GM19328 (cell line): Measurements from ENCODE around the gene TRABD2A.
"Not testable (repeated sequence)": the region's sequence is repeated elsewhere in the genome, so short reads cannot be mapped to it uniquely, and the experiment has no call there.

Experiments
- ATAC-seq: cut with Tn5 transposase; IDR thresholded peaks from one replicate; pipeline ENCODE4 v1.9.1; 2021; ENCODE audit warnings: mild to moderate bottlenecking, moderate library complexity; ENCODE audit not compliant: unreplicated experiment

TRABD2A gene

DNA sequence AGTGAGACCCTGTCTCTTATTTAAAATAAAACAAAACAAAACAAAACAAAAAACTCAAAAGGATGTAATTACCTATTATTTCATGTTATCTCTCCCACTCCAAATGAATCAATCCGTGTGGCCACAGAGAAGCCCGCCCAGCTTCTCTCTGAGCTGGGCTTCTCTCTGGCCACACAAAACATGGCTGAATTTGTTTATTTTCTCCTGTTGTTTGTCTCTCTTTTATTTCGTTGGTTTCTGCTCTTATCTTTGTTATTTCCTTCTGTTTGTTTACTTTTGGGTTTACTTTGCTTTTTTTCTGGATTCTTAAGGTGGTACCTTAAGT, 1.5 kb upstream of the TRABD2A start:
- ATAC-seq, result no peak

- ATAC-seq, result peak; percentile 51
These were observed 913 bp upstream of the TRABD2A start for GRCh38 chr2:84881581-84882413.

GRCh38 chr2:84880395-84880644, 564 bp downstream of the TRABD2A start:
- ATAC-seq, result no peak

DNA sequence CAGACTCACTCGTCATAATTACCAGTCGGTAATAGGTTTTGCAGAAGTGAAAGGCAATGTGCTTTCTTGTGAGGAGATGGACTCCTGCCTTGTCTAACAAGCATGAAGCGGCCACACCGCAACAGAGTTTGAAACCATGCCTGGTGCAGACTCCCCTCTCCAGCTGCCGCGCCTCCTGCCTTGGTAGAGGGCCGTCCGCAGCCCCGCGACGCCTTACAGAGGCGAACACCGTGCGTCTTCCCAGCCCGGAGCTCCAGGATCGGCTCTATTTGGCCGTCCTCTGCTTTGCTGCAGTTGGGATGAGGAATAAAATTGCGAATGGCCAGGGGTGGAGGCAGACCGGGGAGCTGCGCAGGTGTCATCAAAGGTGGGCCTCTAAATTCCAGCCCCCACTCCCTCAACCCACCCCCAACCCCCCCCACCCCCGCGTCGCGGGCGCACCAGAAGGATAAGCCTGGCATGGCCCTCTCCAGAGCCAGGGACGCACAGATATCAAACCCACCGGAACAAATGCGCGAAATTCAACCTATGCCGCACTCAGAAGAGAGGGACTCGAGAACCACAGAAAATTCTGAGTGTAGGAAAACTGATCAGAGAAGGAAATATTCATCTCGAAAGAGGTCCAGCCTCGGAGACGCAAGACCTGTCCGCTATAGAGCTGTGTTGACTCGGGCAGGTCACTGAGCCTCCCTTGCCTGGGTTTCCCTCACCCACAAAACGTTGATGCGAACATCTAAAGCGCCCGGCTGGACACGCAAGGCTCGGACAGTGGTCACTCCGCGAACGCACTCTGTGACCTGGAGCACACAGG, 1.1 kb downstream of the TRABD2A start:
- peak; percentile 62 for ATAC-seq

GRCh38 chr2:84878896-84879583, 1.8 kb downstream of the TRABD2A start:
- no peak for ATAC-seq

DNA sequence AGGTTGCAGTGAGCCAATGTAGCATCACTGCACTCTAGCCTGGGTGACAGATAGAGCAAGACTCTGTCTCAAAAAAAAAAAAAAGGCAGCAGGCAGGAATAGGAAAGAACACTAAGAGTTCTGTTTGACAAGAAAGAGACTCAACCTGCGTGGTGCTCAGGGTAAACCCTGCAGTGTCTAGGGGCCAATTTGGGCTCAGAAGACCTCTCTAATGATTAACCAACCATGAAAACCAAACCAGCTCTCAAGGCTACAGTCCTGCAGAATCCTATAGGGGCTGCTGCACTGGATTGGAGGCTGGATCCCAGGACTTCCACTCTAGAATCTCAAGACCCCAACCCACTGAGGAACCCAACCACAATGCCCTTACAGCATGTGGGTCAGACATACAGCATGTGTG, 2.4 kb downstream of the TRABD2A start:
- no peak for ATAC-seq

DNA sequence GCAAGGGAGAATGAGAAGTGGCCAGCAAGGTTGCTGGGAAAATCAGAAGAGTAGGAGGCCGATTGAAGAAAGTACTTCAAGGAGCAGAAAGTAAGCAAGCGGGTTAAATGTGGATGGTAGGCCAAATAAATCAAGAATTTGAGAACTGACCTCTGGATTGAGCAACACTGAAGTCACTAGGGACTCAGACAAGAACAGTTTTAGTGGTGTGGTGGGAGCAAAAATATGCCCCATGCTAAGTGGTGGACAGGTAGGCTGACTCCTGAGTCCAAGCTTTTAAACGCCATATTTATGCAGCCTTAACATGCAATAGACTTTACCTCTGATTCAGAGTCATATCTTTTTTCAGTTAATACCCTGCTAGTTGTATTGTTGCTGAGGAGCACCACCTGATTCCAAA, 4.5 kb downstream of the TRABD2A start:
- no peak for ATAC-seq

DNA sequence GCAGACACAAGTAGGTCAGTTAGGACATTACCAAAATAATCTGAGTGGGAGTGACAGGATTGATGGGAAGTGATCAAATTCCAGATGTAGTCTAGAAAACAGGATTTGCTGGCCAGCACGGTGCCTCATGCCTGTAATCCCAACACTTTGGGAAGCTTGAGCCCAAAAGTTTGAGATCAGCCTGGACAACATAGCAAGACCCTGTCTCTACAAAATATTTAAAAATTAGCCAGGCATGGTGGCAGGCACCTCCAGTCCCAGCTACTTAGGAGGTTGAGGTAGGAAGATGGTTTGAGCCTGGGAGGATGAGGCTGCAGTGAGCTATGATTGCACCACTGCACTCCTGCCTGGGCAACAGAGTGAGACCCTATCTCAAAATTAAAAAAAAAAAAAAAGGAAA, 5.3 kb downstream of the TRABD2A start:
- not testable (repeated sequence) for ATAC-seq

GRCh38 chr2:84875213-84875560, 5.7 kb downstream of the TRABD2A start:
- ATAC-seq, result no peak

GRCh38 chr2:84874381-84875212, 6.3 kb downstream of the TRABD2A start:
- no peak for ATAC-seq

GRCh38 chr2:84873350-84873749, 7.5 kb downstream of the TRABD2A start:
- no peak for ATAC-seq

GRCh38 chr2:84872691-84873090, 8.2 kb downstream of the TRABD2A start:
- ATAC-seq, result not testable (repeated sequence)

- ATAC-seq, result no peak
These were observed 10.6 kb downstream of the TRABD2A start for GRCh38 chr2:84870306-84870705.

GRCh38 chr2:84868327-84868726, 12.6 kb downstream of the TRABD2A start:
- not testable (repeated sequence) for ATAC-seq

DNA sequence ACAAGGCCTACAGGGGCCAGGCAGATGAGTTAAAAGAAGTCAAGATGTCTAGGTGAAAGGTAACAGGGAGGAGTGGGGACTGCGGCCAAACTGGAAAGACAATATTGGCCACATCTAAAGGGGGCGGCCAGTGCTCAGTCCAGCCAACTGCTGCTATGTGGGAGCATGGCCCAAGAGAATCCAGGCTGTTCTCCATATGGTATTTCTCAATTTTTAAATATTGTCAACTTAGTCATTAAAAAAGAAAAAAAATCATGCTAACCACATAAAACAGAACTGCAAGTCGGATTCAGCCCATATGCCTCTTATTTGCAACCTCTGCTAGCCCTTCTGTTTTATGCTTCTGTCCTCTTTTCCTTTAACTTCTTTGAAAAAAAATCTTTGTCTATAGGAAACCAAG, 14.8 kb downstream of the TRABD2A start:
- no peak for ATAC-seq

DNA sequence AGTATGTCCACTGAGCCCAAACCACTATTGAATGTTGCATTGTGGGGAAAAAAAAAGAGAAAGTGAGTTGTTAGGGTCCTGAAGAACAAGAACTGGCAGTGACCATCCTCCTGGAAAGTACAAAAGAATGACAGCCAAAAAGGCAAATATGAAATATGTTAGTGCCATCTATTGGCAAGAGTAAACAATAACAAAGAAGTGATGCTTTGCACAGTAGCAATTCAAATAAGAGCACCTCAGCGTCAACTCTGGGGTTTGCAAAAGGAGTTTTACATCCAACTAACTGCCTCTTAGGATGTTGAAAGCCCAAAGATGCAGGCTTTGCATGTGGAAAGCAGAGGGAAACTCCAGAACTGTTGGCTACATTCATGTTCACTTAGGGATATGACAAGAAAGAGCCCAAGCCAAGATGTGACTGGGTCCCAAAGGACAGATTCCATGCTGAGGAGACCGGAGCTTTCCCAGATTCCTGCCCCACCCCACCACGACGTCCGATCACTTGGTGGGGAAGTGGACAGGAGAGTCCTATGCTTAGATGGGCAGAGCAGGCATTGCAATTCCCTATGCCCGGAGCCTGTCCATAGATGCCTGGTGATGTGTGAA, 15.6 kb downstream of the TRABD2A start:
- no peak for ATAC-seq

- ATAC-seq, result no peak
These were observed 18.9 kb downstream of the TRABD2A start for GRCh38 chr2:84862006-84862405.

DNA sequence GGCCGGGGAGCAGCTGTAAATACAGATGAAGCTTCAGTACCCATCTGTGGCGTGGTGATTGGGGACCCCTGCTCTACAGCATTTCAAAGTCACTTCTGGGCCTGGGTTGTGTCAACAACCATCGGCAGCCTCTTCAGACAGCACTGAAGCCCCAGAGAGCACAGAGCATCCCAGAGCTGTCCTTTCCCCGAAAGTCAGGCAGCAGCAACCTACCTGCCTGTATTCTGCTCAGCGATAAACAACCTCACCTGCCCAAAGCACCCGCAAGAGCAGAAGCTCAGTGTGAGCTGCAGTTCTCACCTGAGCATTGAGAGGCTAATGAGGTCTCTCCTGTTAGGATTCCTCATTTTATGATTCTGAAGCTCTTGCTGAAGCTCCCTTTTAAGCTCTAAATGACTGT, 19.3 kb downstream of the TRABD2A start:
- no peak for ATAC-seq

- ATAC-seq, result no peak
These were observed 21.9 kb downstream of the TRABD2A start for GRCh38 chr2:84858937-84859336.

DNA sequence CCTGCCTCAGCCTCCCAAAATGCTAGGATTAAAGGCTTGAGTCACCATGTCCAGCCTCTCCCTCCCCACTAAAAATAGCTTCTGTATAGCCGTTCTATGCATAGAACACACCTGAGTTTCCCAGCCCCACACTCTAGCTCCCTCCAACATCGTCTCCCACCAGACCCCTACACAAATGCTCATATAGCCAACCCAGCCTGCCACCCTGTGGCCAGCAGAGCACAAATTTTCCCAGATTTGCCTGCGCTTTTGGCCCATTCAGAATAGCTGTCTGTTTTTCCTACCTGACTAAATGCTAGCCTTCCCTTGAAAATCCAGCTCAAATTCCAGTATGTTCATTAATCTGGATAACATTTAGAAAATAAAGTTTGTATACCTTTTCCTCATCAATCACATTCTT, 22.8 kb downstream of the TRABD2A start:
- ATAC-seq, result no peak

DNA sequence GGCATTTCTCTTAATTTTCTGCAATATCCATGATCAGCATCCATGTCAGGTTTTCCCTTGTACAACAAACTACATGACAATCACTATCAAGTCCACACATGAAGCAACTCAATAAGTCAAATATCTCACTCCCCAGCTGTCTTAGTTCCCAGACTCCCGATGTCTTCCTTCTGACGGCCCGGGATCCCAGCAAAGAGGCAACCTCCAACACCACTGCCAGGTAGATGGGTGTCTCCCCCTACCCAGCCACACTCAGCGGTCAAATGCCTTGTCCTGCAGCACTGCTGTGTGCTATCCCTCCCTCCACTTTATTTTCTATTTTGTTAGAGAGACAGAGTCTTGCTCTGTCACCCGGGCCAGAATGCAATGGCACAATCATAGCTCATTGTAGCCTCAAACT, 23.3 kb downstream of the TRABD2A start:
- no peak for ATAC-seq
